ENCODE data around the gene ZNF304.

Gene ZNF304

GRCh38 chr19:57376151-57376550 is 25.1 kb downstream of the ZNF304 start:
- DNase-seq = no peak
- TF ChIP-seq POLR2A (IDR thresholded peaks at IDR 0.05; ENCODE audit: low read length) (no peak), GATA1 (IDR thresholded peaks at IDR 0.05; ENCODE audit: low read depth, low read length) (no peak)

- TF ChIP-seq GATA1 (IDR thresholded peaks at IDR 0.05; ENCODE audit: low read depth, low read length) = no peak
- no peak for TF ChIP-seq POLR2A (IDR thresholded peaks at IDR 0.05; ENCODE audit: low read length)
- peak in 1 of 2 experiments; percentile 14 for DNase-seq
These were observed 26.6 kb downstream of the ZNF304 start for GRCh38 chr19:57377498-57378146.

GRCh38 chr19:57380923-57381322 is 29.9 kb downstream of the ZNF304 start:
- TF ChIP-seq POLR2A (IDR thresholded peaks at IDR 0.05; ENCODE audit: low read length) = no peak
- TF ChIP-seq GATA1 (IDR thresholded peaks at IDR 0.05; ENCODE audit: low read depth, low read length) = no peak
- no peak for DNase-seq

DNA sequence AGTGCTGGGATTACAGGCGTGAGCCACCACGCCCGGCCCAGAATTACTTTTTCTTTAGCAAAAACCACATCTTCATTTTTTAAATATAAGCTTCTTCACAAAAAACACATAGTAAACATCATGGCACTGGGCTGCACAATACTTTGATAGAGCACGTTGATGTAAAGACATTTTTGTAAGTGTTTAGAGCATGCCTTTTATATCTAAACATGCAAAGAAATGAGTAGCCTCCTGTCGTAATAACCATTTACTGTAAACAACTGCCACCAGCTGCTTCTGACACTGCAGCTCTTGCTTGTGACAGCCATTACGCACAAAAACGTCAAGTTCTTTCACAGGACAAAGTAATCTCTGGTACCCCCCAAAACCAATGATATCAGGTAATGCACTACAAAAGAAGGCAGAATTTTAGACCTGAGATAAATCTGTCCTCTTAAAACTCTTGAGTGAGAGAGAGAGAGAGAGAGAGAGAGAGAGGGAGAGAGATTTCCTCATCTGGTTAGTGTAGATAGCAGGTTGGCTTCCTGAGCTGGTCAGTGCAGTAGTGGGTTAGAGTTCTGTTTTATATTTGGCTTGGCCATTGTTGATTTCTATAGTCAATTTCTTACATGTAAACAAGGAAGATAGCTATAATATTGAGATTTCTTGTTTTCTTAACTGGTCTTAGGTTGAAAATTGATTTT is 31.9 kb downstream of the ZNF304 start:
- TF ChIP-seq POLR2A (IDR thresholded peaks at IDR 0.05; ENCODE audit: low read length) (no peak), GATA1 (IDR thresholded peaks at IDR 0.05; ENCODE audit: low read depth, low read length) (no peak)
- DNase-seq = no peak

DNA sequence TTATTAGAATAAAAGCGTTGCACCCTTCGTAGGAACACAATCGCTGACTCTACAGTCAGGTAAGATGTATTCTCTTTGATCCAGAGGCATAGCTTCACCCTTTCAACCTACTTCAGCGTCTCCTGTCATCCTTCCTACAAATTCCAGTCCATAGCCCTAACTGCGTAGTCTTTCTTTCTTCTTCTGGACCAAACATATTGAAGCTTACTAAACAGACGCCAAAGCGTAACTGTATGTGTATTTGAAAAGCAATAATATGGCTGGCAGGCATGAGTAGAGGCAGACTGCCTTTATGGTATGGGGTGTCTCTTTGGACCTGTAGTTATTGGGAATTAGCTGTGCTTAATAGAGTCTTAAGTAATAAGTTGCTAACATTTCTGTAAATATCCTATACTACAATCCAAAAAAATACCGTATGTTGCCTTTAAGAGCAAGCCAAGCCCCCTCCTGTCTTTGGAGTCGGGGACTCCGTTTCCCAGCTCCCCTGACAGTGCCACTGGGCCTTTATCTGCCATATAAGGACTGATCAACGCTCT is 38.2 kb downstream of the ZNF304 start:
- TF ChIP-seq POLR2A (IDR thresholded peaks at IDR 0.05; ENCODE audit: low read length) (no peak), GATA1 (IDR thresholded peaks at IDR 0.05; ENCODE audit: low read depth, low read length) (no peak)

GRCh38 chr19:57389730-57390598 is 38.9 kb downstream of the ZNF304 start, which contains the start of gene ZNF548:
TSS of gene ZNF548 (plus strand) at chr19:57389854. CDS start at chr19:57390100, 246 bp downstream.
- peak; percentile 98 to 100 for DNase-seq
- TF ChIP-seq POLR2A (IDR thresholded peaks at IDR 0.05; ENCODE audit: low read length) (peak; percentile 89), GATA1 (IDR thresholded peaks at IDR 0.05; ENCODE audit: low read depth, low read length) (no peak)

More for the DNA sequence above, 38.2 kb downstream of the ZNF304 start:
- no peak for DNase-seq

GRCh38 chr19:57395710-57396109 is 44.6 kb downstream of the ZNF304 start:
- TF ChIP-seq POLR2A (IDR thresholded peaks at IDR 0.05; ENCODE audit: low read length) (no peak), GATA1 (IDR thresholded peaks at IDR 0.05; ENCODE audit: low read depth, low read length) (no peak)
- no peak for DNase-seq

DNA sequence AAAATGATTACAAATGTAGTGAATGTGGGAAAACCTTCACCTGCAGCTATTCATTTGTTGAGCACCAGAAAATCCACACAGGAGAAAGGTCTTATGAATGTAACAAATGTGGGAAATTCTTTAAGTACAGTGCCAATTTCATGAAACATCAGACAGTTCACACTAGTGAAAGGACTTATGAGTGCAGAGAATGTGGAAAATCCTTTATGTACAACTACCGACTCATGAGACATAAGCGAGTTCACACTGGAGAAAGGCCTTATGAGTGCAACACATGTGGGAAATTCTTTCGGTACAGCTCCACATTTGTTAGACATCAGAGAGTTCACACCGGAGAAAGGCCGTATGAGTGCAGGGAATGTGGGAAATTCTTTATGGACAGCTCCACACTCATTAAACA is 47.8 kb downstream of the ZNF304 start:
- DNase-seq = peak in 1 of 2 experiments; percentile 21
- TF ChIP-seq GATA1 (IDR thresholded peaks at IDR 0.05; ENCODE audit: low read depth, low read length) = no peak
- no peak for TF ChIP-seq POLR2A (IDR thresholded peaks at IDR 0.05; ENCODE audit: low read length)

GRCh38 chr19:57403737-57404563 is 52.9 kb downstream of the ZNF304 start:
- DNase-seq = no peak
- TF ChIP-seq GATA1 (IDR thresholded peaks at IDR 0.05; ENCODE audit: low read depth, low read length) = no peak
- TF ChIP-seq POLR2A (IDR thresholded peaks at IDR 0.05; ENCODE audit: low read length) = no peak

- TF ChIP-seq POLR2A (IDR thresholded peaks at IDR 0.05; ENCODE audit: low read length) (no peak), GATA1 (IDR thresholded peaks at IDR 0.05; ENCODE audit: low read depth, low read length) (no peak)
- peak; percentile 74 to 84 for DNase-seq
These were observed 55.5 kb downstream of the ZNF304 start for GRCh38 chr19:57406516-57407123.
